DMS 273 treated with DMSO at 0.1 percent for 48 hours (cell line): ENCODE results near the gene FAM174C.

Experiments
- DNase-seq: peaks from one replicate; lab custom pipeline; 2025; lab: John Stamatoyannopoulos, UW

The FAM174C gene

DNA sequence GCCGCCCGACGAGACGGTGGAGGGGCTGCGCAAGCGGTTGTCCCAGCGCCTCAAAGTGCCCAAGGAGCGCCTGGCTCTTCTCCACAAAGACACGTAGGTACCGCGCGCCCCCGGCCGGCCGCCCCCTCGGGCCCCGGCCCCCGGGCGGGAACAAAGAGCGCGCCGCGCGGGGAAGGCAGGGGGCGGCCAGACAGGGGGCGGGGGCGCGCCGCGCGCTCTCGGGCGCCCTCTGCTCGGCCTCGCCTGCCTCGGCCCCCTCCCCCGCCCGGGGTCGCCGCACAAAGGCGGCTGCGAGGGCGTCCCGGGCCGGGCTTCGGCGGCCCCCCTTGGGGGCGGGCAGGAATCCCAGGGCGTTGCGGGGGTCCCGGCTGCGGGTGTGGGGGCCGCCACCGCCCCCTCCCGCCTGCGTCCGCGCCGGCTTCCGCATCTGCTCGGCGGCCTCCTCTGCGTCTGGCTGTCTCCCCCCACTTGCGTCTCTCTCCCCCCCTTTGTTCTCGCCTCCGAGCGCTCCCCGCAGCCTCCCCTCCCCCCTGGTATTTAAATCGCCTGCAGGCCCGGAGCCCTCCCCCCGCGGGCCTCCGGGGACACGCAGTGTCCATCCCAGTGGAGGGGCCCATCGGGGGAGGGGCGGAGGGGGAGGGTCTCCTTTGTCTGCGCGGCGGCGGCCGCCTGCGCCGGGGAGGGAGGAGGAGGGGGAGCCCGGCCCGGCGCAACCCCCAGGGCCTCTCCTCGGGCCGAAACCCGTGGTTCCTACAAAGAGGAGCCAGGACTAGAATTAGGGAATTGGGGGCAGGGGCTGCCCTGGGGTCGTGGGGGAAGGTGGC is 24.7 kb upstream of the FAM174C start:
- no peak for DNase-seq

GRCh38 chr19:1251330-1252220 is 23.8 kb upstream of the FAM174C start:
- DNase-seq = no peak

DNA sequence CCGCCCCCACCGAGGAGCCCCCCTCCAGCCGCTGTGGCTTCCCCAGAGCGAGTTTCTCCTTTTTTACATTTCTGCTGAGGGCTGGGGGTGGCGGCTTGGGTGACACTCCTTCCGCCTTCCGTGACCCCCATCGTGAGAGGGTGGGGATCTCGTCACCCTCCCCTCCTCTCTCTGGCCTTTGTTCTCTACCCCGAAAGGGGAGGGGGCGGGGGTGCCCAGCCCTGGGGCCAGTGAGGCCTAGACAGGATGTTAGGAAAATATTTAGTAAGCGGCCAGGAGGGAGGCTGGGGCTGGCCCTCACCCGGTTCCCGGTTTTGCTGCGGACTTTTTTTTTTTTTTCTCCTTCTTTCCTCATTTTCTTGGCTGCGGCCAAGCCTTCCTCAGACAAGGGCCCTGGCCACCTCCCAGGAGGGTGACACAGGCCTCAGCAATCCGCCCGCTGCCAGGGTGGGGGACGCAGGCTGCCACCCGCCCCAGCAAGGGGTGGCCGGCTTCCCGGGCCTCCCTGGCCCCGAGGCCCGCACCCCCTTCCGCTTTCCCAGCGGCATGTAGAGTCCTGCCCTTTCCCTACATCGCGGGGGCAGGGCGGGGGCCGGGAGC is 23.0 kb upstream of the FAM174C start:
- DNase-seq = no peak

- no peak for DNase-seq
Measured at GRCh38 chr19:1252821-1253513, 22.4 kb upstream of the FAM174C start.

- no peak for DNase-seq
Measured at GRCh38 chr19:1253514-1254080, 21.7 kb upstream of the FAM174C start.

DNA sequence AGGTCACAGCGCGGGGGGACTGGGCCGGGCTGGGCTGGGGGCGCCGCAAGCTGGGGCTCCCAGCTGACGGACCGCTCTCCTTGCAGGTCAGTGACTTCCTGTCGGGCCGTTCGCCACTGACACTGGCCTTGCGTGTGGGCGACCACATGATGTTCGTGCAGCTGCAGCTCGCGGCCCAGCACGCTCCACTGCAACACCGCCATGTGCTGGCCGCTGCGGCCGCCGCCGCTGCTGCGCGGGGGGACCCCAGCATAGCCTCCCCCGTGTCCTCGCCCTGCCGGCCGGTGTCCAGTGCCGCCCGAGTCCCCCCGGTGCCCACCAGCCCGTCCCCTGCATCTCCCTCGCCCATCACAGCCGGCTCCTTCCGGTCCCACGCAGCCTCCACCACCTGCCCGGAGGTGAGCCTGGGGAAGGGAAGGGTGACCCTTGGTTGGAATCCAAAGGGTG is 21.2 kb upstream of the FAM174C start:
- DNase-seq = no peak

DNA sequence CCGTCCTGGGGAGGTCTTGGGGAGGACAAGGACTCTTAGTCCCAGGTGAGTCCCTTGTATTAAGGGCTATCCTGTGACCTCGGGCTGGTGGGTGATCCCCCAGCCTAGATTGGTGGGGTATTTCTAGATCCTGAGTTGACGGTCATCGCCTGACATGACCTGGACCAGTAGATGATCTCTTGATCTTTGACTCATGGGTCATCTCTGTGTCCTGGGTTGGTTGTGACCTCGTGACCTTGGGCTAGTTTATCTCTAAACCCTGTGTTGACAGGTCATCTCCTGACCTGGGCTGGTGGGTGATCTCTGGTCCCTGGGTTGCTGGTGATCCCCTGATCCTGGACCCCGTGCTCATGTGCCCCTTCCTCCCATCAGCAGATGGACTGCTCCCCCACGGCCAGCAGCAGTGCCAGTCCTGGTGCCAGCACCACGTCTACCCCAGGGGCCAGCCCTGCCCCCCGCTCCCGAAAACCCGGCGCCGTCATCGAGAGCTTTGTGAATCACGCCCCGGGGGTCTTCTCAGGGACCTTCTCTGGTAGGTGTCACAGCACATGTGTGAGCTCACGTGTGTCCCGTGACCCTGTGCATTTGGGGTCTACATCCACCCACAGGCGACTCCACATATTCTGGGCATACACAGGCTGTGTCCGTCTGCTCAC is 20.7 kb upstream of the FAM174C start:
- DNase-seq = no peak

DNA sequence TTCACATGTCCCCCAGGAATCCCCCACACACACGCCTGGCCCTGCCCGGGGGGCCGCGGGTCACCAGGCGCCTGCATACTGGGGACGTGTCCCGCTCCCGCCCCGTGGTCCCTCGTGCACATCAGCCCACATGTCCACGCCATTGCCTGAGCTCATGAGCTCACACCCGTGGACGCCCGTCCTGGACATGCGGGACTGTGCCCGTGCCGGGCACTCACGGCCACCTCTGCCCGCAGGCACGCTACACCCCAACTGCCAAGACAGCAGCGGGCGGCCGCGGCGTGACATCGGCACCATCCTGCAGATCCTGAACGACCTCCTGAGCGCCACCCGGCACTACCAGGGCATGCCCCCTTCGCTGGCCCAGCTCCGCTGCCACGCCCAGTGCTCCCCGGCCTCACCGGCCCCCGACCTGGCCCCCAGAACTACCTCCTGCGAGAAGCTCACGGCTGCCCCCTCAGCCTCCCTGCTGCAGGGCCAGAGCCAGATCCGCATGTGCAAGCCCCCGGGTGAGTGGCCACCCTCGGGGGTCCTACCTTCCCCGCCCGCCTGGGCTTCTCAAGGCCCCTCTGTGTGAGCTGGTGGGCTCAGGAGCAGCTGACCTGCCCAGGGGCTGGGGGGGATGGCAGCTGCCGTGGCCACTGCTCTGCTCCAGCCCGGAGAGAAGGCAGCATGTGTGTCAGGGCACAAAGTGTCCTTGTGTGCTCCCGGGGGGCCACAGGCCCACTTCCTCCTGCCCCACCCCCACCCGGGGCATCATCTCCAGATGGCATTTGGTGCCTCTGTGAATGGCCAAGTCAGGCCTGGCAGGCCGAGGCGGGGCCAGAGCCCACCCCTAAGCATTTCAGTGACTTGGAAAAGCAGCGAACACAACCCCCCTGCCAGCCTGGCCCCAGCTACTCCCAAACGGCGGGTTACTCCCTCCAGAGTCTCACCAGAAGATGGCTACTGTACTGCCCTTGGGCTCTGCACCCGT is 19.9 kb upstream of the FAM174C start:
- no peak for DNase-seq

- no peak for DNase-seq
Measured at GRCh38 chr19:1256646-1257474, 18.5 kb upstream of the FAM174C start.

GRCh38 chr19:1257475-1258162 is 17.7 kb upstream of the FAM174C start:
- DNase-seq = no peak

- DNase-seq = no peak
Measured at GRCh38 chr19:1258163-1258492, 17.2 kb upstream of the FAM174C start.

GRCh38 chr19:1258707-1259205 is 16.6 kb upstream of the FAM174C start:
- no peak for DNase-seq

DNA sequence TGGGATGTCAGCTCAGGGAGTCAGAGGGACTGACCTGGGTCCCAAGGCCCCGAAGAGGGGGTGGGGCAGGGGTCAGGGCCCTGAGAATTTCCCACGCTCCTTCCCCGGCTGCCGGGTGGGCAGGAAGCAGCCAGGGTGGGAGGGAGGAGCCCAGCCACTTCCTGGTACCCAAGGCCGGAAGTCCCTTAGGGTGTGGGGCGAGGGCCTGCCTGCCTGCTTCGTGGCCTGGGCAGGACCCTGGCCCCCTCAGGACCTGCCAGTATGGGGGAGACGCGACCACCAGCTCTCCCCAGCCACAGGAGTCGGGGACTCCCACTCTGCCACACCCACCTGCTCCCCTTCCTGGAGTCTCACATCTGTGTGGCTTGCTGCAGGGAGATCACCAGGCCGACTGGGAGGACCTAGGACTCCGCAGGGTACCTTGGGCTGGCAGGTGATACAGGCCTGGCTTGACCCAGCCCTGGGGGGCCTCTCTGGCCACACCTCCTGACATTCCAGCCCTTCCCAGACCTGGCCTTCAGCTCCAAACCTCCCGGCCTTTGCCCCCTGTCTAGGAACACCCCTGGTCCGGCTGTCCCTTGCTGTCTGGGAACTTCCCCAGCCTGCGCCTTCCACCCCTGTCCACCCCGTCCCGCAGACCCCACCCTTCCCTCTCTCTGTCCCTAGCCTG is 16.0 kb upstream of the FAM174C start:
- DNase-seq = no peak

DNA sequence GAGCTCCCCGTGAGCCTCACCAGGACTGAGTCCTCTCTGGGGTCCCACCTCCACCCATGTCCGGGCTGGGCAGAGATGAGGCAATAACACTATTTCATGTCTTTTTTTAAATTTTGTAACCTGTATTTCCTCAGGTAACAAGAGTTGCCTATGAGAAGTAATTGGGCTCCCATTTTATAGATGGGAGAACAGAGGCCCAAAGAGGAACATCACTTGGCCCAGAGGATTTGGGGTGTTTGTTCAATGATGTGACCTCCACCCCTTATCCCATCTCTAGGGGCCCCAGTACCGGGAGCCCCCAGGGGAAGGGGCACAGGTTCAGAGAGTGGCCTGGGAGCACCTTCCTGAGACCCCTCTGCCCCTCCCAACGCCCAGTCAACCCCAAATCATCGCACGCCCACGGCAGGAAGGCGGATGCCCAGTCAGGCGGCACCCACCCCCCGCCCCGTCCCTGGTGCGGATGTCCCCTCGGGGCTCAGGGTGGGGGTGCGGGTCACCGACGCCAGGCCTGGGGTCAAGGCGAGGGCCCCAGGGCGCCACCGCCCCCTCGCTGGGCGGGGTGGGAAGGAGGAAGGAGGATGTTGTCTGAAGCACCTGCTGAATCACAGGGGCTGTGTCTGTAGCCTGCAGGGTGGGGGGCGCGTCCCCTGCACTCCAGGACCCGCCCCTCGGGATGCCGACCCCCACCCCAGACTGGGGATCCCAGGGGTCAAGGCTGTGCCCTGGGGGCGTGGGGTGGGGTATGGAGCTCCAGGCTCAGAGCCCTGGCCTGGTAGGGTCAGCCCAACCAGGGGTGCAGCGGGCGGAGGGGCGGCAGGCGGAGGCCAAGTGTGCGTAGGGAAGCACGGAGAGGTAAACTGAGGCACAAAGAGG is 15.2 kb upstream of the FAM174C start:
- no peak for DNase-seq

- DNase-seq = peak; percentile 85
Measured at GRCh38 chr19:1260749-1261537, 14.4 kb upstream of the FAM174C start.

- no peak for DNase-seq
Measured at GRCh38 chr19:1261538-1261797, 13.9 kb upstream of the FAM174C start.
